HG03354 (cell line): ENCODE data around the gene PTPRG.

Experiments
- ATAC-seq: cut with Tn5 transposase; IDR thresholded peaks from one replicate; pipeline ENCODE4 v1.9.1; 2021; ENCODE audit warnings: mild to moderate bottlenecking; ENCODE audit not compliant: unreplicated experiment, poor library complexity, severe bottlenecking

Gene PTPRG

DNA sequence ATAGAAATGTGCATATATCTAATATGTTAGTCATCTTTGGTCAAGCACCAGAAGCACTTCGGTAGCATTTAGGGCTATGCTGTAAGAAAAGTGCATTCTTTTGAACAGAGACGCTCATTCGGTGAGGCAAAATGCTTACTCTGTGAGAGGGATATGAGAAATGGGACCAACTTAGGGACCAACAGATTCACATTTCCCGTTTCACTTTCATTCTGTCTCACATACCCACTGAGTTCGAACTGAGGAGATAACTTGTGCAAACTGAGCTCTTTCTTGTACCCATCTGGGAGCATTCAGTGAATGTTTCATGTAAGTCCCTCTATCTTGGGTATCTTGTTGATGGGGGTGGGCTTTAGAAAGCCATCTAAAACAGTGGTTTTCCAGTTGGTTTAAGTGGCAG lies 676.6 kb downstream of the PTPRG start:
- ATAC-seq: peak; percentile 69

GRCh38 chr3:62238431-62238830 lies 677.1 kb downstream of the PTPRG start:
- peak; percentile 56 for ATAC-seq

- ATAC-seq: no peak
Measured at GRCh38 chr3:62241279-62241678, 679.9 kb downstream of the PTPRG start.

- ATAC-seq: no peak
Measured at GRCh38 chr3:62242831-62243509, 681.6 kb downstream of the PTPRG start.

DNA sequence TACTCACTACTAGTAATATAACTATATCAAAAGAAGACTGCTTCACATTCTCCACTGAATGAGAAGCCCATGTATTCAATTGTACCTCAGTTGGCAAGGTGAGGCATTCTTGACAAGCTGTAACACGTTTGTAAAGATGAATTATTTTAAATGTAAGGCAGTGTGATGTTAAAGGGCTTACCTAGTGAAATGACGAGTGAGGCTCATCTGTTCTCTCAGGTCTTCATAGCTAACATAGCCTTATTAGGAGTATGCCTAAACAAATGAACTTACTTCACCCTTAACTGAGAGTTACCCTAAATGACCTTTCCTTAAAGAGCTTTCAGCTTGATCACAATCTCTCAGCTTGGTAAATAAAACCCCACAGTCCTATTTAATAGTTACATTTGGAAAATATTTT lies 684.7 kb downstream of the PTPRG start:
- no peak for ATAC-seq

DNA sequence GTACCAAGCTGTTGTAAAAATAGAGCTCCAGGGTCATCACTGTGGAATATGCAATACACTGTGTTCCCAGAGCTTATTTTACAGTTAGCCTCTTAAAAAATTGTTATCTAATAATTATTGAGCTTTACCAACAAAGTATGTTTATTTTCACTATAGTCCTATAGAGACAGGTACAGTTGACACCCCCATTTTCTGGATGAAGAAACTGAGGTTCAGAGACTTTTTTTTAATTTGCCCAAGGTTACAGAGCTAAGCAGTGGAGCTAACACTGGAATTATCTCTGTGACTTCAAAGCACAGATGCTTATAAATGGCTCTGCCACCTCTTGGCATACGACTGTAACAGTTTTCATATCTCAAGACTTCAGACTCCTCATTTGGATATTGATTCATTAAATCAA lies 685.6 kb downstream of the PTPRG start:
- no peak for ATAC-seq

DNA sequence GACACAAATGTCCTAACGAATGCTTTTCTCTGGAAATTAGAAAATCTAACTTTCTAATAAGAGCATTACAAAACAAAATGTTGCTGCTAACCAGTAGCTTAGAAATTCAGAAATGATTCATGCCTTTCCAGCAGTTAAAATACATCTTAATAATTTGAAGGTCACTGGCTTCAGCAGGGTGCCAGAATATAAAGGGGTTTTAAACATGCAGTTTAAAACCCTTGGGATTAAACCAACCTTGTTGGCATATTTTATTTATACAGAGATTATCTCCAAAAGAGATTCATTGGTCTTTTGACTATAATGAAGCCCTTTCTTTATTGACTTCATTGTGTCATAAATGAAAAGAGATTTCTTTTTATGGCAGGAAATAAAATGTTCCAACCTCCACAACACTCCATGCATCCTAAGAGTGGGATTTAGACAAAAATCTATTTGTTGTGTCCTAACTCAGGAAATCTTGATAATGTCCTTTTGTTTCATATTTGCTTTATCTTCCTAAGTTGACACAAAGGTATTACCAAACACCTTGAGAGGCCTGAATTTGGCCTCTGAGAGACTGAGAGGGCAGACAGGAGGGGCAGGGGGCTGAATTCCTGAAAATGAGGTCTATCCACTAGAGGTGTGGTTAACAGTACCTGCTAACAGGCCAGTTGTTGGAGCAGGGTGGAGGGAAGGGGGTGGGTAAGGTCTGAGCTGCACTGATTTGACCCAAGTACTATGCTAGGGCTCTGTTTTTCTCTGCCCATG lies 687.5 kb downstream of the PTPRG start:
- ATAC-seq: no peak

- no peak for ATAC-seq
Measured at GRCh38 chr3:62249484-62249776, 688.1 kb downstream of the PTPRG start.

- ATAC-seq: no peak
Measured at GRCh38 chr3:62249855-62250543, 688.6 kb downstream of the PTPRG start.

GRCh38 chr3:62252438-62253157 lies 691.2 kb downstream of the PTPRG start:
- no peak for ATAC-seq

DNA sequence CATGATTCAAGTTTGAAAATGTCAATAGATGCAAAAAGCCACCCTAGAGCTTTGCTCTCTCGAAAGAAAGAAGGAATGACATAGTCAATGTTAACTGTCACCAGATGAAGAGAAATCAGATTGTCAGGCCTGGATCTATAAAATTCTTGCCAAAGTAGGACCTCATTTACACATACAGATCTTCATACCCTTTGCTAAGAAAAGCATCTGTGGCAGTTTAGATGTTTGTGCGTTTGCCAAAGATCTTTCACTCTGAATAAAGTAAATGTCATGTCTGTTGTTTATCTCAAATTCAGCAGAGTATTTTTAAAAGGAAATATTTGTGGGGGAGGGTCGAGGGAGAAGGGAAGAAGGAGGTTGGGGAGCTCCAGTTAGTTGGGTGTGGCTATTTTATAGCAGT lies 692.6 kb downstream of the PTPRG start:
- ATAC-seq: no peak

DNA sequence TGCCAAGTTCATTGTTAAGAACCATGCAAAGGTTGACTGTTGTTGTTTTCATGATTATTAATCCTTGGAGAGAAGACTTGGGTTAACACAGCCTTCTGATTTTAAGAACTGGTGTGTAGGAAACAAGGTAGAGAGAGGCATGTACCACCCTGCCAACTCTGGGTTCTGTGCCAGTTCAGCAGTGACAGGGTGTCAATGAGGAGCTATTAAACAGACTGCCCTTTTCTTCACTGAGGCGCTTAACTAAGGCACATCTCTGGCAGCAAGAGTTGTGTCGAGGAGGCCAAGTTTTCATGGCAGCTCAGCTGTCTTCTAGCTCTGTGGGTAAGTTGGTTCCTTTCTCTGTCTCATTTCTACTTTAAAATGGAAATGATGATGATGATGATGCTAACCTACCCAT lies 694.4 kb downstream of the PTPRG start:
- ATAC-seq: no peak

GRCh38 chr3:62259924-62260323 lies 698.6 kb downstream of the PTPRG start:
- no peak for ATAC-seq

- ATAC-seq: no peak
Measured at GRCh38 chr3:62260655-62261054, 699.3 kb downstream of the PTPRG start.

GRCh38 chr3:62261121-62261520 lies 699.8 kb downstream of the PTPRG start:
- ATAC-seq: no peak

DNA sequence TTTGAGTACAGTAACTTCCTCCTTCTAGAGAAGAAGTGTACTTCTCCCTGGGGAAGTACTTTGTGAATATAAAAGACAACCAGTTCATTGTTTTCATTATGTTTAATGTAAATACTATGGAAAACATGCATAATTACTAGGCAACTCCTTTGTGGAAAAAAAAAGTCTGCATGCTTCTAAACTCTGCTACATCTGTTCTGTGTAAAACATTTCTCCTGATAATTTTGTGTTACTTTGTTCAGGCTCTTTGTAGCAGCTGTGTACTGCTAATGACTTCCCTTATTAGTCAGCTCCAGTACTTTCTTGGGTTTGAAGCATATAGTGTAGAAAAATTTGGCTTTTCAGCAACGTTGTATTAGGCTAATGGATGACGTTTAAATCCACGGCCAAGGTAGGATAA lies 700.4 kb downstream of the PTPRG start:
- ATAC-seq: no peak

DNA sequence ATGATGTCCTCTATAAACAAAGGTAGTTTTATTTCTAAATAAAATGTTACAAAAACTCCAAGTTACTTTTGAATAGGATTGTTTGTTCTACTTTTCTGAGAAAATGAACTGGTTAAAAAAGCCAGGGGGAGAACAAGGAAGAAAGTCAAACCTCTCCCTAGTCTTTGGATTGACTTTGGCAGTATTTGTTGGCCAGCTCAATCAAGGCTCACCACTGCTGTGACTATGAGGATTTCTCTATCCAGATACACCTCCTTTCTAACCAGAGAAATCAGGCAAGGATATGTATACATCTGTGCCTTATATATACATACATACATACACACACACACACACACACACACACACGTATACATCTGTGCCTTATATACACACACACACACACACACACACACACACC lies 704.2 kb downstream of the PTPRG start:
- no peak for ATAC-seq

DNA sequence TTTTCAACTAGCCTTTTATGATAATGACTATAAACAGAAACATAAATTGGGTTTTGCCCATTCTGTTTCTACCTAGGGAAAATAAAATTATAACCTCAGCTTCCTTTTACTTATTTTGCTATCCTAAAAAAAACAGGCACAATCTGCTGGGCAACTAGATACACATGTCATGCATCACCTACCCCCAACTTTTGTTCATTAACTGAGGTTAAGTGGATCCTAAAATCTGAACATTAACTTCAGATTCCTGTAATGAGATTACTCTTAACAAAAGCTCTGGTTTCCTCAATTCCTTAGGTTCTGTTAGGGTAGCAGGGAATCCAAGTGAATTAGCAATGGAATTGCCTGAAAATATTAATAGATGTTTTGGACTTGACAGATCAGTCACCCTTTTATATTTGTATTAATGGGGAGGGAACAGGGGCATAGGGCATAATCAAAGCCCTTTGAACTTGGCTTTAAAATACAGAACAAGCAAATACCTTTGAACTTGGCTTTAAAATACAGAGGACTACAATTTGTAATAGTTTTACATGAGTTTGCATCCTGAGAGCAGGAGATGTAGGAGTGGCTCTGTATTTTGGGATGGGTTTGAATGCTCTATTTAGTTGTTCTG lies 705.4 kb downstream of the PTPRG start:
- ATAC-seq: no peak

DNA sequence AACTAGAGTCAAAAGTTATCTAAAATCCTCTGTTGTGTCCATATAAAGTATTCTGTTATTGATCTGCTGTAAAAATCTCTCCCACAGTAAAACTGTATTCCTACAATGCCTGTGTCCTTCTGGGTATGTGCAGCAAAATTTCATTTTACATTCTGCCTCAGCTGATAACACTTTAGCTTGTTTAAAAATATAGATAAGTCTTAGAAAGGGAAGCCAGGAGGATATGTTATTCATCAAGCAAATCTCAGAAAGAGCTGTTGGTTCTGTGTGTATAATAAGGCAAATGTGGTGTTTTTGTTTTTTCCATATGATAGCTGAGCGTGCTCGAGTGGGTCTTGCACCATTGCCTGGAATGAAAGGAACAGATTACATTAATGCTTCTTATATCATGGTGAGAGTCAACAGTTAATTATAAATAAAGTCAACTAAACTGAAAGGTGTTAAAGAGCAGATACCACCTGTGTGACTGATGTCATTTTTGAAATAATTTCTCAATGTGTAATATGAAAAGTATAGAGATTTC lies 715.3 kb downstream of the PTPRG start:
- no peak for ATAC-seq

- no peak for ATAC-seq
Measured at GRCh38 chr3:62277450-62277849, 716.1 kb downstream of the PTPRG start.
